Suppressor macrophage treated with lipopolysaccharide for 1 hour (primary cell): ENCODE measurements around the gene SERPINB7.

Source experiments
- DNase-seq, 3 donors: peaks; one replicate each; pipeline ENCODE4 v3.0.0-alpha.2; 2020 to 2022

SERPINB7 gene

GRCh38 chr18:63775166-63775730, at the start of gene SERPINB7:
TSS of gene SERPINB7 (plus strand) at chr18:63775418. CDS start at chr18:63782373, 6,955 bp downstream.
- no peak for DNase-seq

DNA sequence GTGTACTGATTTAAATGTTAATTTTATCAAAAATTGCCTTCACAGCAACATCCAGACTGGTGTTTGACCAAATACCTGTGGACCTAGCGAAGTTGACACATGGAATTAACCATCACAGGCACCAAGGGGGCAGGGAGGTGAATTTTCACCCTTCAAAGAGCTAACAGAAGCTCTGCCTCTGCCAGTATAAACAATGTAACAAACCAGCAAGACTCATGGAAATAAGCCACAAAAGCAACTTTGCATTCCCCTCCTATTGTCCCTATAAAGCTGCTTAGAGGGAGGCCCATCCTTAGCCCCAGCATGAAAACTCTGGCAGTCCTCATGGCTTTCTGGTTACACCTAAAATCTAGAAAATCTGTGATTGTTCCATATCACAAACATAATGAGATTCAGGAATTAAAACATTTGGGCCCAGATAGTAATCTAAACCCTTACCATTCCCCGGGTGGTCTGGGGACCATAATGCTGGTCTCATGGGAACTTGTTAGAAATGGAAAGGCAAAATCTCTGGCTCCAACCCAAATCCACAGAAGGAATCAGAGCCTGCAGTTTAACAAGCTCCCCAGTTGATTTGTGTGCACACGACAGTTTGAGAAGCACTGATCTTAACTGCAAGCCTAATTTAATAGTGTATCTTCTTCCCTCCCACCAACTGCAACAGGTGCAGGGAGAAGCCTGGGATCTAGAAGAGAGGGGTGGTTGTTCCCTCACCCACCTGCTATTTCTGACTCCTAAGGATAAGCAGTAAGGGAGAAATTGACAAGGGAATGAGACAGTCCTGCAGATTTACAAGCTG, 49.3 kb upstream of the SERPINB7 start:
- DNase-seq, result no peak

DNA sequence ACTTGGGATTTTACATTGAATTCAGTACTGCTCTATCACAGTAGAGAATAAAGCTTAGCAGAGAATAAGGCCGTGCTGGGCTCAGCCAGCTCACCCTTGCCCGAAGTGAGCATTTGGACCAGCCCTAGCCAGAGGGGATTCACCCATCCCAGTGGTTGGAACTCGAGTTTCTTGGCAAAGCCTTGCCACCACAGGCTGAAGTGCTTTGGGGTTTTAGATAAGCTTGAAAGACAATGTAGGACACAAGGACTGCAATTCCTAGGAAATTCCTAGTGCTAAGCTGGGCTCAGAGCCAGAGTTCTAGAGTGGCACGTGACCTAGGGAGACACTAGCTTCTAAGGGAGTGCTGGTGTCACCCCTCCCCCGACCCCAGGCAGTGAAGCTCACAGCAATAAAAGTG, 44.4 kb upstream of the SERPINB7 start:
- DNase-seq, result no peak

GRCh38 chr18:63731215-63731614, 44.0 kb upstream of the SERPINB7 start:
- no peak for DNase-seq

GRCh38 chr18:63736876-63737275, 38.3 kb upstream of the SERPINB7 start:
- DNase-seq, result no peak

GRCh38 chr18:63741769-63742168, 33.4 kb upstream of the SERPINB7 start:
- DNase-seq, result peak in 1 of 3 donors; percentile 17

DNA sequence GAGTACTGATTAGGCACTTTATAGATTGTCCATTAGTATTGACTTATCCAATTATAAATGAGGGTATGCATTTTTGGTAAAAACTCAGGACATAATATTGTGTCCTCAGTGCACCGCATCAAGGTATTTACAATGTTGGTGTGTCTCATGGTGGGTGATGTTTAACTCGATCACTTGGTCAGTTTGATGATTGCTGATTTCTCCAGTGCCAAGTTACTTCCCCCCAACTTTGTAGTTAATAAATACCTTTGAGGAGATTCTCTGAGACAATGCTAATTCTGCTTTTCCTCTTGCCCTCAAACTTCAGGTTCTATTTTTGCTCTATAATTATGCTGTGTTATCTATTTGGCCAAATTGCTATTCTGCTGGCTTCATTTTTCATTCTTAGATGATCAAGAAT, 28.2 kb upstream of the SERPINB7 start:
- no peak for DNase-seq

DNA sequence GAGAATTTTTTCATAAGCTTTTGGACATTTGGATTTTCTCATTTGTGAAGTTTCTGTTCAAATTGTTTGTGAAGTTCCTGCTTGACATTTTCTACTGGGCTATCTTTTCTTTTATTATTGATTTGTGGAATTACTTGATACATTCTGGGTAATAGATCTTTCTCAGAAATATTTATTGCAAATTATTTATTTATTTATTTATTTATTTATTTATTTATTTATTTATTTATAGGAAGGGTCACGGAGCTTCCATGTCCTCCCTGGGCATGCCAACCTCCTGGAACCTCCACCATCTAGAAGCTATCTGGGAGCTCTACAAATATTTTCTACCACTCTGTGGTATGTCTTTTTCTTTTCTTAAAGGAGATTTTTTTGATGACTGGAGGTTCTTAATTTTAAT, 25.7 kb upstream of the SERPINB7 start:
- DNase-seq, result no peak

- peak; percentile 35 to 74 (median 64) for DNase-seq
Measured at GRCh38 chr18:63752636-63753035, 22.6 kb upstream of the SERPINB7 start.

DNA sequence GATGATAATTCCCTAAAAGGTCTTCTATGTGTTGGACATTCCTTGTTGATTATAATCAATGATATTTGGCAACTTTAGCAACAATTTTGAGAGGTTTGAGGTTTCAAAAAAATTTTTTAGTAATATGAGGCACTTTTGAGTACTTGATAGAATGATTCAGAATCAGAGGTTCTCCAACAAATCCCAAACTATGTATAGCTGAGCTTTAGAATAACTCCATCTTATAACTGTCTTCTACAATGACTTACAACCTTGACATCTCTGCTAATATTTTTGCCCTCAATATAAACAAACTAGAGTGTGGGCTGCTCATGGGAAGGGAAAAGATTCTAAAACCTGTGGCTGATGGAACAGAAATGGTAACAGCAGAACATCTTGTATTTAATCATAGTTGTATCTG, 21.5 kb upstream of the SERPINB7 start:
- DNase-seq, result no peak

GRCh38 chr18:63757541-63757940, 17.7 kb upstream of the SERPINB7 start:
- no peak for DNase-seq

- no peak for DNase-seq
Measured at GRCh38 chr18:63758615-63759240, 16.5 kb upstream of the SERPINB7 start.

DNA sequence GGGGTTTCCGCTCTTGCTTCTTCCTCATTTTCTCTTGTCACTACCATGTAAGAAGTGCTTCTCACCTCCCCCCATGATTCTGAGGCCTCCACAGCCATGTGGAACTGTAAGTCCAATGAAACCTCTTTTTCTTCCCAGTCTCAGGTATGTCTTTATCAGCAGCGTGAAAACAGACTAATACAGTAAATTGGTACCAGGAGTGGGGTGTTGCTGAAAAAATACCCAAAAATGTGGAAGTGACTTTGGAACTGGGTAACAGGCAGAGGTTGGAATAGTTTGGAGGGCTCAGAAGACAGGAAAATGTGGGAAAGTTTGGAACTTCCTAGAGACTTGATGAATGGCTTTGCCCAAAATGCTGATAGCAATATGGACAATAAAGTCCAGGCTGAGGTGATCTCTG, 15.4 kb upstream of the SERPINB7 start:
- DNase-seq, result peak in 2 of 3 donors; percentile 22 to 53

GRCh38 chr18:63762518-63762917, 12.7 kb upstream of the SERPINB7 start:
- DNase-seq, result no peak

DNA sequence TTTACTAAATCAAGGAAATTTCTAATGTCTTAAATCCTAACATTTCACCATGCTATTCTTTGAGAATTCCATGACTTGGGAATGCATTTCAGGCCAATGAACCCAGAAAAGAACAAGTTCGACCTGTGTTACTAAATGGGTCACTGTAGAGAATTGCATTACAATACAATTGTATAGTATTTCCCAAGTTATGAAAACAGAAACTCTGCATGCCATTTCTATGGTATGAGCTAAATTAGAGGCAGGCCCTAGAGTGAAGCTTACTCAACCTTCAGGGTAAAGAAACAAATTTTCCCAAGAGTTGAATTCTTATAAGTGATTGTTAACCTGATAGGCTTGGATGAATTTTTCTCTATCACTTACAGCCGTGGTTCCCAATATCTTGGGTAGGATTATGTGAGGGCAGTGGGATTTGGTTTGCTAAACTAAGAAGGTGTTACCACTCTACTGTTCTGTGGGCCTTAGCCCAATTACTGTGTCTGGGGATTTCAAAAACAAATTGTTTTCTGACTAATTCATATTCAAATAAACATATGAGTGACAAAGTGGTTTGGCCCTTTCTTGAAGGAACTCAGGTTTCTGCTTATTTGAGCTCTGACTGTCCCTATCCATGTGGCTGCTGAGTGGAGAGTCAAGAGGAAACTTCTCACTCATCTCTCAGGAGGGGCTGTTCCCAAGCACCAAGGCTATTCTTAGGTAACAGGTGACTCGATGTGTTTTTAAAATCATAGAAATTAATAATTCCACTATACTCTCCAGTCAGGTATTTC, 11.2 kb upstream of the SERPINB7 start:
- DNase-seq, result no peak

GRCh38 chr18:63765837-63766236, 9.4 kb upstream of the SERPINB7 start:
- DNase-seq, result no peak

- no peak for DNase-seq
Measured at GRCh38 chr18:63773551-63773950, 1.7 kb upstream of the SERPINB7 start.

GRCh38 chr18:63774511-63774910, 707 bp upstream of the SERPINB7 start:
- DNase-seq, result no peak

GRCh38 chr18:63779386-63779785, 4.2 kb downstream of the SERPINB7 start:
- no peak for DNase-seq

GRCh38 chr18:63783394-63783793, 8.2 kb downstream of the SERPINB7 start:
- DNase-seq, result no peak

DNA sequence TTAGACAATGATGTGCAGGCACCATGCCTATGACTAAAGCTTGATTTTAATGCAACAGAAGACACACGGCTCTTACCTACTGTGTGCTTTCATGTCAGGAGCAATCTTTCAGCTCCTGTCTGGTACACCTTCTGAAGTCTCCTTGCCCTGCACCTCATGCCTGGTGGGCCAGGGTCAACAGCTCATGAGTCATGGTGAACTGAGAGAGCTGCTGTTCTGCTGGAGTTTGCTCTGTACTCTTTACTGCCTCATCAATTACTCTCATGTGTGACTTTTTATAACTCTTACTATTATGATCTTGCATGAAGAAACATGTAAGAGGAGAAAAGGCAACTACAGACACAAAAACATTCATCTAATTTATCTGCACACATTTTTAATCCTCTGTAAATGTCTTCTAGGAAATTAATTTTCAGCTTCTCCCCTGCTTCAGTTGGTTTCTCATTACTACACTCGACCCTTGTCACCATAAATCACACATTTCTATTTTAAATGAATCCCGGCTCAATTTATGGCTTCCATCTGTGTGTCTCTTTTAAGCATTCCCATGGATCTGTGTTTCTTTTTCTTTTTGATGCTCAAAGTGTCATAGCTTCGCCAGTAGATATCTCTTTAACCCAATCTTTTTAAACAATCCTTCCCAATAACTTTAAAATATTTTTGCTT, 9.7 kb downstream of the SERPINB7 start:
- DNase-seq, result no peak

- DNase-seq, result no peak
Measured at GRCh38 chr18:63787673-63788072, 12.5 kb downstream of the SERPINB7 start.
